ENCODE results near the gene CNTFR. TPM values are rescaled to one million over a fixed set of nuclear protein-coding genes. Genes with fewer than 3 reads are reported as not detected.

The CNTFR gene
- total RNA-seq, 4 donors from 2014 or later: 17.5 to 130 (median 49.1) TPM

DNA sequence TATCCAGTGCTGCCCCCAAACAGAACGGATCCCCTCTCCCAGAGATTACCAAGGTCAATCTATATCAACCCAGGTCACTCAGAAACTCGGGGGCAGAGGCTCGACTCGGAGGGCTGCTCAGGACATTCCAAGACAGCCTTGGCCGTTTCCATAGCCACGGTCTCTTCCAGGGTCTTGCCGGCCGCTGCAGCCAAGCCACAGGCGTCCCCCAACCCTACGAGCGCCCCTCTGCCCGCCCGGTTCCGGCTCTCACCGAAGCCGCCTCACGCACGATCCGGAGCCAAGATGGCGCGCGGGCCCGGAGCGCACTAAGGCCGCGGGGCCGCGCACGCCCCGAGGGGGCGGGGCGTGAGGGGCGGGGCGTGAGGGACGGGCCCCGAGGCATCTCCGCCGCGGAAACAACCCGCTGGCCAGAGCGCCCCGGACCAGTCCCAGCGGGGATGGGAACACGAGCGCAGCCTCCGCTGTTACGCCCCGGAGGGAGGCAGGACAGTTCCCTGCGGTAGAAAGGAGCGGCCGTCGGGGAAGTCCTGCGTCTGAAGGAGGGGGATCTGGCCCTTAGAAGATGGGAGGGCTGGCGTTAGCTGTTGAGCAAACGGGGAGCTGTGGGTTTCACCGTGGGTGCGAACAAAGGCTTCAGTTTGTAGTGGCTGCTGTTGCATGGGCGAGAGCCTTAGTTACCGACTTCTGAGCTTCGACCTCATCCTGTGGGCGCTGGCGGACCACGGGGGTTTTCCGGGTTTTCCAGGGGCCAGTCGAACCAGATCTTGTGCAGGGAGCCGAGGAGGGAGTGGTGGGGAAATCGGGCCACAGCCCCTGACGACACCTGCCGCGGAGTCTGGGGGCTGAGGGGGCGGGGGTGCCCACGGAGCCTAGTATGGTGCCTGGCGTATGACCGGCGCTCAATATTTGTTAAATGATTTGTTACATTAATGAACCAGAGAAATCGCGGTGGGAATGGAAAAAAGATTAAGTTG lies 22.6 kb upstream of the CNTFR start, which contains the start of gene RPP25L:
RPP25L (minus strand) TSS at position 287 of the 977 bp plus-strand sequence. CDS start 801 bp downstream, outside the sequence.
- TF ChIP-seq, protein P1, sequence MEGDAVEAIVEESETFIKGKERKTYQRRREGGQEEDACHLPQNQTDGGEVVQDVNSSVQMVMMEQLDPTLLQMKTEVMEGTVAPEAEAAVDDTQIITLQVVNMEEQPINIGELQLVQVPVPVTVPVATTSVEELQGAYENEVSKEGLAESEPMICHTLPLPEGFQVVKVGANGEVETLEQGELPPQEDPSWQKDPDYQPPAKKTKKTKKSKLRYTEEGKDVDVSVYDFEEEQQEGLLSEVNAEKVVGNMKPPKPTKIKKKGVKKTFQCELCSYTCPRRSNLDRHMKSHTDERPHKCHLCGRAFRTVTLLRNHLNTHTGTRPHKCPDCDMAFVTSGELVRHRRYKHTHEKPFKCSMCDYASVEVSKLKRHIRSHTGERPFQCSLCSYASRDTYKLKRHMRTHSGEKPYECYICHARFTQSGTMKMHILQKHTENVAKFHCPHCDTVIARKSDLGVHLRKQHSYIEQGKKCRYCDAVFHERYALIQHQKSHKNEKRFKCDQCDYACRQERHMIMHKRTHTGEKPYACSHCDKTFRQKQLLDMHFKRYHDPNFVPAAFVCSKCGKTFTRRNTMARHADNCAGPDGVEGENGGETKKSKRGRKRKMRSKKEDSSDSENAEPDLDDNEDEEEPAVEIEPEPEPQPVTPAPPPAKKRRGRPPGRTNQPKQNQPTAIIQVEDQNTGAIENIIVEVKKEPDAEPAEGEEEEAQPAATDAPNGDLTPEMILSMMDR (IDR thresholded peaks at IDR 0.05; ENCODE audit: low read depth): no peak

DNA sequence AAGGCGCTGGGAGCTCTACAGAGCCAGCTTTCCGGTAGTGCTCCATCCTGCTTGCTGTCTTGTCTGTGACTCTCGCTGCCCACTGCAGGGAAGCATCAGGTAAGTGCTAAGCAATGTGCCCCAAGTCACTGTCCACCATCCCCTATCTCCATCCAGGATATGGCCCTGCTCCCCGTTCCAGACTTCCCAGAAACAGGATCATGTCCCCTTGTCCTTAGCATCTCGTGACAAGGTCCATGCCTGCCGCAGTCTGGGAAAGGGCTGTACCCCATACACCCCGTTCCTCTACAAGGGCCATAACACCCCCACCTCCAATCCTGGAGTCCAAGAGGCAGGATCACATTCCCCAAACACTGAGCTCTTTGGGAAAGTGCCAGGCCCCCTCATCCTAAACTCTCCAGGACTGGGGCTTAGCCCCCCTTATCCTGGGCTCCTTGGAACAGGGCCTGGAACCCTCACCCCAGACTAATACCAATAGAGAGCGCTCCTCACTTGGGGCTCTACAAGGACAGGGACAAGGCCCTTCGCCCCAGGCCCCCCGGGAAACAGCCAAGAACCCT lies 21.8 kb upstream of the CNTFR start:
- TF ChIP-seq, protein P1 (IDR thresholded peaks at IDR 0.05; ENCODE audit: low read depth): no peak

DNA sequence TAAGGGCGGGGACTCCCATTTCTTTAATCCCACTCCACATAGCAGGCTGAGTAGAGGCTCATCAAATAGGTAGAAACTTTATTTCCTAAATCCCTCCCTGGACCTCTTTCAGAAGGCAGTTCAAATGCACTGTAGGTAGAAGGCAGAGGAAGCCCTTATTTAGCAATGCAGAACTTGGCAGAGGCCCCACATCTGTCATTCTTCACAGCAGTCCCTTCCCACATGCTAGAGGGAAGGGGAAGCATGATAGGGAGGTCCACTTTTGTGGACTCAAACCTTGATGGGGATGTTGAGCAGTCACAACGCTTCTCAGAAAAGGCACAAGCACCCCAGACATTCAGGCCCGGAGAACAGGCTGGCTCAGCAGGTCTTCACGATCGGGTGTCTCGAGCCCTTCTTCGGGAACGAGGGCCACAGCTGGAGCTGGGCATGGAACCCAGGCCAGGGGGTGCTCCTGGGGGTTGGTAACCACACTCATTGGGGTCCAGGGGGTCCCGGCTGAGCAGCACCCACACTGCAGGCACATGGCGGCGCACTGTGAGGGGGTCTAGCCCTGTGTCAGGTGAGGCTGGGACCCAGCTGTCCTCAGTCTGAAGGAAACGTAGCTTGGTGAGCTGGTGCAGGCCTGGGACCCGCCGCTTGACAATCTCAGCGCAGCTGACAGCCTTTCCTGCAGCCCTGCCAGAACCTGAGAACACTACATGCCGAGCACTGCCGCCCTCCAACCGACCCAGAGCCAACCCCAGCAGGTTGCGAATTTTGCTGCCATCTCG lies 21.1 kb upstream of the CNTFR start:
- TF ChIP-seq, protein P1 (IDR thresholded peaks at IDR 0.05; ENCODE audit: low read depth): no peak

DNA sequence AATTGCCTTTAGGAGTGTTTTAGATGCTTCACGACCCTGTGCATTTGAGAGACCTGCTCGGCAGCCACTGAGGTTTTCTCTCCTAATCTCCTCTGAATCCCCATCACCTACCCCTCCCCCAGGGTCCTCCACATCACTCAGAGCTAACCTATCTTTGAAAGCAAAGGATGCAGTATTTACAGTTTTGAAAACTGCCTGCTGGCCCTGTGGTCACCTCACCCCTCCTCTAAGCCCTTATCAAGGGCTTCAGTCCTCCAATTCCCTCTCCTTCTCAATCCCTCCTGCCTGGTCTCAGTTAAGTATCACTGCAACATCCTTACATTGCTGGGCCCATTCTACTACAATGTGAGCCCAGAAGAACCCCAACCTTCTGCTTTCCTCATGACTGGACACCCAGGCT lies 17.8 kb upstream of the CNTFR start:
- TF ChIP-seq, protein P1 (IDR thresholded peaks at IDR 0.05; ENCODE audit: low read depth): no peak

DNA sequence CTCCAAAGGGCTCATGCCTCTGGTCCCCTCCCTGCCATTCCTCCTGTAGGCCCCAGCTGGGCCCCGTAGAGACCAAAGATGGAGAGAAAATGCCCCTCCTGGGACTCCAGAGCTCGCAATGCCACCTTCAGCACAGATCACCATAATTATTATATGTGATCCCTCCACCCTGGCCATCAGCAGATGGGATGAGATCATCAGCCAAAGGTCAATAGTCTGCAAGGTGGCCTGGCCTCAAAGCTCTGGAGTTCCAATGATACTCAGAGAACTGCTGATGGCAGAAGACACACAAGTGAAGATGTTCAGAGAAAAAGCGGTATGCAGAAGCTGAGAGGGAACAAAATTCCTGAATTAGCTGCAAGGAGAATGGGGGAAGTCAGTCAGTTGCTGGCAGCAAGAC lies 17.4 kb upstream of the CNTFR start:
- TF ChIP-seq, protein P1 (IDR thresholded peaks at IDR 0.05; ENCODE audit: low read depth): no peak

DNA sequence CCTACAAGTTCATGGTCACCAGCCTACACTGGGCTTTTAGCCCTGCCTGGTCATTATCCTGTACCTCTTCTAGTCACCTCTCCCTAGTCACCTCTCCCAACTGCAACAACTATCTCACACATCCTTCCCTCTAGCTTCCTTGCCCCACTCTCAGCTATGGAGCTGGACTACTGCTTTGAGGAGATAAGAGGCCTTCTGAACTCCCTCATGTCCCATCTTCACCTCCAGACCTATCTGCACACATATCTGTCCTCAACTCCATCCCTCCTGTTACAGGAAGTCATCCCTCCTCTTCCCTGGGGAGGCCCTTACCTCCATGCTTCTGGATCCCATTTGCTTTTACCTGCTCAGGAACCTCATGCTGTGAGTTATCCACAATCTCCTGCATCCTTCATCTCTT lies 16.7 kb upstream of the CNTFR start:
- TF ChIP-seq, protein P1 (IDR thresholded peaks at IDR 0.05; ENCODE audit: low read depth): no peak

Measured in subcutaneous adipose tissue (tissue), 4 donors.